ENCODE measurements around the gene LRRC74A.
A peak's percentile ranks its signal among the peaks of the same experiment; 100 is the strongest.

The LRRC74A gene

GRCh38 chr14:76846331-76847047 lies 20.3 kb downstream of the LRRC74A start:
- DNase-seq (ENCODE audit: low spot score) (no peak), FAIRE-seq (no peak)

DNA sequence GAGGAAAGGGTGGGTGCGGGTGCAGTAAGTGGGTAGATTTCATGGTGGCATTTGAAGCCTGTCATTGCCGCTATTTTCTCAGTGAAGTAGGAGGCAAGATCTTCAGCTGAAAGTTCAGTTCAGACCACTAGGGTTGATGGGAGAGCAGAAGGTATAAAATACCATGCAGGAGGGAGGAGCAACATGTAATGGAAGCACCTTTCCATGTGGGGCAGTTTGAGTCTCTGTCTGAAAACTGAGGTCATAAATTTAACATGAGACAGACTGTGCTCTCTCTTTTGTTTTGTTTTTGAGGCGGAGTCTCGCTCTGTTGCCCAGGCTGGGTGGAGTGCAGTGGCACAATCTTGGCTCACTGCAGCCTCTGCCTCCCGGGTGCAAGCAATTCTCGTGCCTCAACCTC lies 22.7 kb downstream of the LRRC74A start:
- FAIRE-seq (no peak), DNase-seq (ENCODE audit: low spot score) (no peak)

DNA sequence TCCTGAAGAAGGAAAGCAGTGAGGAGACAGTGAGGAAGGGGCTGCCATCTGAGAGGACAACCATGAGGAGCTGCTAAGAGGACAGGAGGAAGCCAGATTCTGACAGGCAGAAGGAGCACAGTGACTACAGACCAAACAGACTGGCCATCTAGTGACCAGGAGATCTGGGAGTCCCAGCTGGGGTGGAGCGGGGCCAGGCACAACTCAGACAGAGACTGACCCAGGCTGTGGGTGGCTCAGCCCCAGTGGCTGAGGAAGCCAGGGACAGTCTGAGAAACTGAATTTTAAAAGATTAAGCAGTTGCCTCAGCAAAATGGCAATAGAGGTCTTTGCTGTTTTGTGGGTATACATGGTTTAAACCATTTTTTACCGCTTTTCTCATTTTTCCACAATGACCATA lies 28.9 kb downstream of the LRRC74A start:
- no peak for FAIRE-seq
- DNase-seq (ENCODE audit: low spot score): no peak

DNA sequence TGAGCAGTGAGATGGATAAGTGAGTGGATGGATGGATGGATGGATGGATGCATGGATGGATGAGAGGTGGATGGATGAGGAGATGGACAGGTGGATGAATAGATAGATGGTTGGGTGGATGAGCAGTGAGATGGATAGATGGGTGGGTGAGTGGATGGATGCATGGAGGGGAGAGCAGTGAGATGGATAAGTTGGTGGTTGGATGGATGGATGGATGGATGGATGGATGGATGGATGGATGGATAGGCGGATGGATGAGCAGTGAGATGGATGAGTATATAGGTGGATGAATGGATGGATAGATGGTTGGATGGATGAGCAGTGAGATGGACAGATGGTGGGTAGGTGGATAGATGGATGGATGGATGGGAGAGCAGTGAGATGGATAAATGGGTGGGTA lies 30.6 kb downstream of the LRRC74A start:
- FAIRE-seq (no peak), DNase-seq (ENCODE audit: low spot score) (no peak)

DNA sequence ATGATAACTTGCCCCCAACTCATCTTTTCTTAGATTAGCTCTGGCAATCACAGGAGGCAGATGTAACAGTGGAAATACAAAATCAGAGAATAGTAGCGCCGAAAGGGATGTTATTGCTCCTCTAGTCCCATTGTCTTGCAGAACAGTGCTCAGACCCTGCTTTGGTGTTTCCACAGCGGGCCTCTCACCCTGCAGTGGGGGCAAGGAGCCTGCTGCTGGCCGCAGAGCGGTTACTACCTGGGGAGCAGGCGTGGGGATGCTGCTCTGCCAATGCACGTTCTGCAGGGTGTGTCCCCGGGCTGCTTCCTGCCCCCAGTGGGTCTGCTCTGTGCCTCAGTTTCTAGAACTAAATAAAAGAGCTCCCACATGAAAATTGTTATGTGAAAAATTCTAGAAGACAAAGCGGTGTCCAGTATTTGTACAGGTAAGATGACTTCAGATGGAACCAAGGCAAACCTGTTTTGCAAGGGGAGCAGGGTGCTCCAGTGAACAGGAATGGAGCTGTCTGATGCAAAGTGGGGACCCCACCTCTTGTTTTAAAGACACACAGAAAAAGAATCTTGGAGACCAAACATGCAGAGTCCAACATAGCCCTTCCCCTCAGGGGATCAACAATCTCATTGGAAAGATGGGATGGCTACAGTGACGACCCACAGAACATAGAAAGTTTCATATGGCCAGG lies 35.5 kb downstream of the LRRC74A start:
- no peak for FAIRE-seq
- no peak for DNase-seq (ENCODE audit: low spot score)

DNA sequence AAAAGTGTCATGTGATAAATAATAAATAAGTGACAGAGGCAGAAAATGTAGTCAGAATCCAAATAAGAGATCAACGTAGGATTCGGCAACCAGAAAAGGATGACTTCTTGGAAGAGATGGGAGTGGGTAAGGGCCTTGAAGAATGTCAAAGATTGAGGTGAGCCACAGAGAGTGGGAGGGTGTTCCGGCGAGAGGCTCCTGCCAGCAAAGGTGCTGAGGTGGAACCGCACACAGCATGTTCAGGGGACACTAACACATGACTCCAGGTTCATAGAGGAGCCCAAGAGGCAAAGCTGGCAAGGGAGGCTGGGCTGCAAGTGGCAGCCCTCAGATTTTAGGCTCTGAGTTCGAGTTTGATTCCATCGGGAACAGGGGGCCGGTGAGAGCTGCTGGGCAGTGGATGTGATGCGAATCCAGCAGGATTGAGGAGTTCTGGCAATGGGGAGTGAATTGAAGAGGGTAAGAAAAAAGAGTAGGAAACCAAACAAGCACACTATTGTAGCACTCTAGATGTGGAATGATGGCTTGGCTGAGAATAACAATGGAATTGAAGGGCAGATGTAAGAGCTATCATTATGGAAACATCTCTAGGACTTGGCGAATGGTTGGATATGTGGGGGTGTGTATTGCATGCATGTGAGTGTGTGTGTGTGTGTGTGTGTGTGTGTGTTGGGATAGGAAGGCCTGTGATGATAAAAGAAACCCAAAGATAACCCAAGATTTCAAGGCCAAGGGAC lies 36.5 kb downstream of the LRRC74A start:
- no peak for FAIRE-seq
- DNase-seq (ENCODE audit: low spot score): no peak

DNA sequence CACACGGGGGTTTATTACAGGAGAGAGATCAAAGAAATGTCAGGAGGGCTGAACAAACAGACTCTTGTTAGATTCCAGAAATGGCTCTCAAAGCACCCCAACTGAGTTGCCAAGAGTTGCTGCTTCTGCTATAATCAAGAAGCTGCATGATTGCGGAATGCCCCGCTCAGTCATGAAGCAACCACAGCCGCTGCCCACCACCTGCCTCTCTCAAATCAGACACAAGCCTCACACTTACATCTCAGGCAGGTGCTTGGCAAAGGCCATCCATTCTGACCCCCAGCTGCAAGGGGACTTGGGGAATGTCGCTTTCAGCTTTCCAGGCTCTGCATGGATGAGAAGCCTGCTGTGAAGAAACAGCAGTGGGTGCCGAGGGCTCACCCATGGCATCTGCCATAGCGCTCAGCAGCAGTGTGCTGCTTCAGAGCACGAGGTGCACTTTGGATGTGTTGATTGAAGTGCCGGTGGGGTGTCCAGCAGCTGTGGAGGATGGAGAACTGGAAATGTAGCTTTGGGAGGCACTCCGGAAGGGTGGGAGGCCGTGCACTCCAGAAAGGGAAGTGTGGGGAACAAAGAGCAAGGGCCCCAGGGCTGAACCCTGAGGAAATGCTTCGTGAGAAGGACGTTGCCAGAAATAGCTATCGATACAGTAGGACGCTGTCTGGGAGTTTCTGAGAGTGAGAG lies 37.7 kb downstream of the LRRC74A start:
- FAIRE-seq (no peak), DNase-seq (ENCODE audit: low spot score) (no peak)

DNA sequence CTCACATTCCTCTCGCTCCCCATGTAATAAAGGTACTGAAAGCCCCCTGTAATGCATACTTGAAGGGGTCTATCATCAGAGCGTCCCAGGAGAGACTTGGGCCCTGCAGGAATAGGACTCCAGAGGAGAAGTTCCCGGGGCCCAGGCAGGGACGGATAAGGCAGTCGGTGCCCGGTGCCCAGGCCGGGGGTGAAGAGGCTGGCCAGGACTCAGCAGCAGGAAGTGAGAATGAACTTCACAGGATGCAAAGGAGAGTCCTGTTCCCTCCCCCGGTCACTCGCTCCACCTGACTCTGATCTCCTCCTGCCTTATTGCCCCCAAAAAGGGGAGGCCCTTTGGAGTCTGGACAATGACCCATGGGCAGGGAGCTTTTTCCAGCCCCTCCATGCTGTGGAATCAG lies 40.2 kb downstream of the LRRC74A start:
- no peak for FAIRE-seq
- no peak for DNase-seq (ENCODE audit: low spot score)

DNA sequence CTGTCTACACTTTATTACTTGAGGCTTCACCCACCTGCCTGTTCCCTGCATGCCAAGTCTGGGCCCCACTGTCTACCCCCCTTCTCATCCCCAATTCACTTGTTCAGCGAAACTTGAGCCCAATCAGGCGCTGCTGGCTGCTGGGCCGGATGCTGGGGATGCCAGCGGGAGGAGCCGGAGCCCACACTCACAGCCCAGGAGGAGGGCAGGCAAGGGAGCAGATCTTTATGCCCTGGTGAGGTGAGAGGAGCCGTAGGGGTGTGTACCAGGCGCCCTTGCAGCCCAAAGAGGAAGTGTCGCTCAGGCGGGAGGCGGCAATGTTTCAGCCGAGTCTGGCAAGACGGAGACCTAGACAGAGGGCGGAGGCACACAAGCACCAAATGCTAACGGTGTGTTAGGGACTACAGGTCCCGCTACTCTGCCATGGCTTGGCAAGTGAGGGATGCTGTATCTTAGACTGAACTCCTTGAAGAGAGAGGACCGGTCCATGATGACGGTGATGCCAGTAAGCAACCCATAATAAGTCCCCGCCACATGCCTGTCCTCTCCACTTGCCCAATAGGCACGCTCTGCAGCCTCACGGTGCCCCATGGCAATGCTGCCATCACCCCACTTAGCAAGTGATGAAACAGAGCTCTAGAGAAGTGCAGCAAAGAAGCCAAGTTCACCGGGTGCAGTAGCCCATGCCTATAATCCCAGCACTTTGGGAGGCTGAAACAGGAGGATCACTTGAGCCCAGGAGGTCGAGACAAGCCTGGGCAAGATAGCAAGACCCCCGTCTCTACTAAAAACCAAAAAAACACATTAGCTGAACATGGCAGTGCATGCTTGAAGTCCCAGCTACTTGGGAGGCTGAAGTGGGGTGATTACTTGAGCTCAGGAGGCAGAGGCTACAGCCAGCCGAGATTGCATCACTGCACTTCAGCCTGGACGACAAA lies 41.6 kb downstream of the LRRC74A start:
- DNase-seq (ENCODE audit: low spot score): no peak
- FAIRE-seq: no peak

- DNase-seq (ENCODE audit: low spot score) (no peak), FAIRE-seq (no peak)
These were observed 42.4 kb downstream of the LRRC74A start for GRCh38 chr14:76868454-76869170.

DNA sequence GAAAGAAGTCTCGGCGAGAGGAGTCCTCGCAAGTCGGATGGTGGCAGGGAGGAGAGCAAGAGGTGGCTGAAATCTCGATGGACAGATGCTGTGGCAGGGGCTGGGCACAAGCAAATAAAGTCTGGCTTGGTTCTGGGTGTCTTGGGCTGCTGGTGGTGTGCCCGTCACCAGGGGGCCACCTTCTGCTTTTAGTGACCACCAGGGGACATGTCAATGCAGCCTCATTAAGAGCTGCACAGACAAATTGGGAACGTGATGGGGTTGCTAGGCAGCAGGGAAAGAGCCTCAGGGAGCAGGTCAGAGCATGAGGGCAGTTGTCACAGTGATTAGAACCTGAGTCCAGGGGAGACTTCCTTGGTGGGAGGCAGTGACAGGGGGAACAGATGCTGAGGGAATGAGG lies 44.0 kb downstream of the LRRC74A start:
- FAIRE-seq (no peak), DNase-seq (ENCODE audit: low spot score) (no peak)

DNA sequence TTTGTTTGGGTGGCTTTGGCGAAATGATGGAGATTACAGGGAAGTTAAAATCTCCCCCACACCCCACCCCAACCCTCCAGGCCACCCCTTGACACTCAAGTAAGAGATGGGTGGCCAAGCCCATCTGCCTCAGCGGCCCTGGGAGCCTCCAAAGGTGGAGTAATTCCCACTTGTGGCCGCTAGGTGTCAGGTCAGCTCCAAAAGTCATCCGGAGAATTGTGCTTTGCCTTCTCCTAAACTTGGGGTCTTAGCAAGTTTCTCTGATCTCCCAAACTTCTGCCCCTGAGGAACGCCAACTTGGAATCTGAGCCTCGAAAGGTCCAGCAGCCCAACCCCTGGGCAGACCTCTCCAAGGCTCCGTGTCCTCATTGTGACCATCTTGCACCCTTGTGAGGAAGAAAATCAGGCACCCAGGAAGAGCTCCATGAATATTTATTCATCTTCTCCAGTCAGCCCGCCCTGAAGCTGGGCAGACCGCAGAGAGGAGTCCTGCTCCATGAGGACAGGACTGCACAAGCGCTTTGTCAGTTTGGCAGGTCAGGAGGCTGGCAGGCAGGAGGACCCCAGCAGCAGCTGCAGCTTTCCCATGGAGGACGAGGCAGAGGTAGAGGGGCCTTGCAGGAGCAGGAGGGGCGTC lies 46.7 kb downstream of the LRRC74A start:
- FAIRE-seq: no peak
- DNase-seq (ENCODE audit: low spot score): peak; percentile 15

- DNase-seq (ENCODE audit: low spot score) (no peak), FAIRE-seq (no peak)
These were observed 48.5 kb downstream of the LRRC74A start for GRCh38 chr14:76874734-76875133.

DNA sequence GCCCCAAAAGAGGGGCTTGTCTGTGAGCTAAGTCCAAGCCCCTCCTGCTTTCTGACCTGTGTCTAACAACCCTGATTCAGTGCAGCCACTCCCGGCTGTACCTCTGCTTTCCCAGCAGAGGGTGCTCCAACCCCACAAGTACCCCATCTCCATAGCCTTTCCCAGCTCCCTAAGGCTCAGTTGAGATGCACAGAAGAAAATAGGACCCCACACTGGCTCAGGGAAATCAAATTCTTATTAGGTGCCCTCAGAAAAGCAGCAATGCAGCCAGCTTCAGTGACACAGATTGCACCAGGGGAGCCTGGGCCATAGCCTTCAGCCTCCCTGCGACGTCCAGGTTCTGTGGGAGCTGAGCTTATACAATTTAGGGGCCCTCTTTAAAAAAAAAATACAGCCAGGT lies 49.9 kb downstream of the LRRC74A start:
- DNase-seq (ENCODE audit: low spot score): peak; percentile 30
- no peak for FAIRE-seq

GRCh38 chr14:76877871-76878270 lies 51.7 kb downstream of the LRRC74A start:
- FAIRE-seq (no peak), DNase-seq (ENCODE audit: low spot score) (no peak)

- no peak for FAIRE-seq
- no peak for DNase-seq (ENCODE audit: low spot score)
These were observed 54.2 kb downstream of the LRRC74A start for GRCh38 chr14:76880449-76880848.

DNA sequence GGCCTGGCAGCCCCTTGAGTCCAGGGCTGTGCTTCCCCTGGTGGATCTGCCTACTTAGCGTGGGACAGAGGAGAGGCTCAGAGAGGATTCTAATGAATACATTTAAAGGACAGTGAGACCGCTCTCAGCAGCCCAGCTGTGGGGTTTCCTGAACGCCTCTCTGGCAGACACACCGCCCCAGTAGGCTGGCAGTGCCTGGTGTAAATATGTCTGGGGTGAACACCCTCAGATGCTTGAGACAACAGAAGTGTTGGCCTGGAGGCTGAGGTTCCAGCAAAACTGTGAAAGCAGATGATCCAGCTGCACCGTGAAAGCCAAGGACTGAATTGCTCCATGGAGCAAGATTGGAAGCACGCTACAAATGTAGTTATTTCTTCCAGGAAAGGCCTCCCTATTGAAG lies 55.1 kb downstream of the LRRC74A start:
- FAIRE-seq: no peak
- no peak for DNase-seq (ENCODE audit: low spot score)

DNA sequence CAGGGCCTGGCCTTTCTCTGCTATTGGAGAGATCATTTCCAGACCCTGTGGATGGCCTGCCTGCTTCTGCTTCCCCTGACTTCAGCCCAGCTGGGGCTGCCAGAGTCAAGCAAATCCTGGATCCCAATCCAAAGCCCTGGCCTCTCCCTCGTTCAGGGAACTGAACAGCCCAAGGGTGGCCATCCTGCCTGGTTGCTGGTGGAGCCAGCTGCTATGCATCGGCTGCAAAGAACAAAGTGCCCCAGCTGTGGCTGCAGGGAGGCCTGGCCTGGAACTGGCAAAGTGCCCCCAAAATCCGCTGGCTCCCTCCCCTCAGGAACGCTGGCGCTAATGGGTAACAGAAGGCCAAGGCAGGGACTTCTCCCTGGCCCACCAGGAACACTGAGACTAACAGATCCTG lies 56.4 kb downstream of the LRRC74A start:
- no peak for DNase-seq (ENCODE audit: low spot score)
- FAIRE-seq: no peak

- FAIRE-seq (no peak), DNase-seq (ENCODE audit: low spot score) (no peak)
These were observed 57.2 kb downstream of the LRRC74A start for GRCh38 chr14:76883447-76883846.

- FAIRE-seq (no peak), DNase-seq (ENCODE audit: low spot score) (no peak)
These were observed 58.2 kb downstream of the LRRC74A start for GRCh38 chr14:76884394-76884793.

Data from RCC 7860 (cell line).